ENCODE measurements around the gene CHRNB2.
A peak's percentile ranks its signal among the peaks of the same experiment; 100 is the strongest.

The CHRNB2 gene

GRCh38 chr1:154548028-154548427 lies 19.6 kb upstream of the CHRNB2 start (continued):
- TF ChIP-seq, protein P1, sequence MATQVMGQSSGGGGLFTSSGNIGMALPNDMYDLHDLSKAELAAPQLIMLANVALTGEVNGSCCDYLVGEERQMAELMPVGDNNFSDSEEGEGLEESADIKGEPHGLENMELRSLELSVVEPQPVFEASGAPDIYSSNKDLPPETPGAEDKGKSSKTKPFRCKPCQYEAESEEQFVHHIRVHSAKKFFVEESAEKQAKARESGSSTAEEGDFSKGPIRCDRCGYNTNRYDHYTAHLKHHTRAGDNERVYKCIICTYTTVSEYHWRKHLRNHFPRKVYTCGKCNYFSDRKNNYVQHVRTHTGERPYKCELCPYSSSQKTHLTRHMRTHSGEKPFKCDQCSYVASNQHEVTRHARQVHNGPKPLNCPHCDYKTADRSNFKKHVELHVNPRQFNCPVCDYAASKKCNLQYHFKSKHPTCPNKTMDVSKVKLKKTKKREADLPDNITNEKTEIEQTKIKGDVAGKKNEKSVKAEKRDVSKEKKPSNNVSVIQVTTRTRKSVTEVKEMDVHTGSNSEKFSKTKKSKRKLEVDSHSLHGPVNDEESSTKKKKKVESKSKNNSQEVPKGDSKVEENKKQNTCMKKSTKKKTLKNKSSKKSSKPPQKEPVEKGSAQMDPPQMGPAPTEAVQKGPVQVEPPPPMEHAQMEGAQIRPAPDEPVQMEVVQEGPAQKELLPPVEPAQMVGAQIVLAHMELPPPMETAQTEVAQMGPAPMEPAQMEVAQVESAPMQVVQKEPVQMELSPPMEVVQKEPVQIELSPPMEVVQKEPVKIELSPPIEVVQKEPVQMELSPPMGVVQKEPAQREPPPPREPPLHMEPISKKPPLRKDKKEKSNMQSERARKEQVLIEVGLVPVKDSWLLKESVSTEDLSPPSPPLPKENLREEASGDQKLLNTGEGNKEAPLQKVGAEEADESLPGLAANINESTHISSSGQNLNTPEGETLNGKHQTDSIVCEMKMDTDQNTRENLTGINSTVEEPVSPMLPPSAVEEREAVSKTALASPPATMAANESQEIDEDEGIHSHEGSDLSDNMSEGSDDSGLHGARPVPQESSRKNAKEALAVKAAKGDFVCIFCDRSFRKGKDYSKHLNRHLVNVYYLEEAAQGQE (tag by site-specific recombination; IDR thresholded peaks at IDR 0.05): no peak
- no peak for TF ChIP-seq ZNF660 (tag by site-specific recombination; IDR thresholded peaks at IDR 0.05)

GRCh38 chr1:154549202-154549770 lies 18.3 kb upstream of the CHRNB2 start:
- ChIA-PET POLR2A (no interaction called here), CTCF (interaction anchor here (1.0 to 6.6 kb wide), 3 partner anchors 70 to 447 kb away, joined by 3 to 205 read pairs (median 3); no protein-coding TSS in a partner anchor)
- Histone ChIP-seq H3K4me1 (ENCODE audit: control insufficient read depth, insufficient read depth, low read length) (no peaks in the 10 kb centered on the region), H3K4me3 (ENCODE audit: low read depth, low read length) (no peak overlapping the region), H3K9me3 (ENCODE audit: control insufficient read depth, insufficient read depth, low read depth, low read length) (no peaks in the 10 kb centered on the region), H3K27ac (ENCODE audit: extremely low read depth, low read depth, low read length) (no peak overlapping the region), H3K36me3 (ENCODE audit: control insufficient read depth in 2 of 2, insufficient read depth in 1 of 2, low read length in 2 of 2) (peaks cover 17 to 63% of the 10 kb centered on the region in 2 experiments)
- TF ChIP-seq ZBTB6 (tag by site-specific recombination; IDR thresholded peaks at IDR 0.05) (no peak), ZNF692 (tag by site-specific recombination; IDR thresholded peaks at IDR 0.05) (0 out of 2 replicates have a peak, but pooled peaks have one; percentile 38), ZNF600 (tag by site-specific recombination; IDR thresholded peaks at IDR 0.05) (0 out of 2 replicates have a peak, but pooled peaks have one; percentile 21)

DNA sequence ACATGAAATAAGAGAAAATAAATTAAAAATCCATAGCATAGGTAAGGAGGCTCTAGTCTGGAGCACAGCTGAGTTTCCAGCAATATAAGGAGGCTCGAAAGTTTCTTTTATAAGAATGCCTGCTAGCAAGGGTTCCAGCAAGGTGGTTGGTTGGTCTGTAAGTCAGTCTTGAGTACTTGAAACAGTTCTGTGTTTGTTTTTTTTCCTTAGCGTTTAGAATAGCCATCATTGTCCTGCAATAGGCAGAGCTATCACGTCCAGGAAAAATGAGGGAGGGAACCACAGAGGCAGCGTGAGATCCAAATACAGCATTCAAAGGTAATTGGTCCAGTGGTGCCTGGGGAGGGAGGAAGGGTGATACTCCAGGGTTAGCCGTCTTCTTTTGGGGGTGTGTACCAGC lies 17.5 kb upstream of the CHRNB2 start:
- no peaks in the 10 kb centered on the region for H3K9me3 ChIP-seq (ENCODE audit: control insufficient read depth, insufficient read depth, low read depth, low read length)
- no peak overlapping the region for H3K4me3 ChIP-seq (ENCODE audit: low read depth, low read length)
- ChIA-PET CTCF (interaction anchor here (6.6 kb wide), 1 partner anchor 70 kb away, joined by 205 read pairs; no protein-coding TSS in a partner anchor), POLR2A (interaction anchor here (0.7 kb wide), 1 partner anchor 133 kb away, joined by 4 read pairs; no protein-coding TSS in a partner anchor)
- H3K36me3 ChIP-seq (ENCODE audit: control insufficient read depth in 2 of 2, insufficient read depth in 1 of 2, low read length in 2 of 2): peaks cover 17 to 71% of the 10 kb centered on the region in 2 experiments
- no peak overlapping the region for H3K27ac ChIP-seq (ENCODE audit: extremely low read depth, low read depth, low read length)
- TF ChIP-seq PRDM4 (tag by site-specific recombination; IDR thresholded peaks at IDR 0.05) (peak; percentile 65; the same call in 1 of the 2 replicates), BCL11A (tag by site-specific recombination; IDR thresholded peaks at IDR 0.05; ENCODE audit: low read depth) (no peak)
- H3K4me1 ChIP-seq (ENCODE audit: control insufficient read depth, insufficient read depth, low read length): no peaks in the 10 kb centered on the region

GRCh38 chr1:154550657-154551056 lies 16.9 kb upstream of the CHRNB2 start:
- CTCF ChIA-PET: interaction anchor here (6.6 kb wide), 1 partner anchor 71 kb away, joined by 205 read pairs; no protein-coding TSS in a partner anchor
- peaks cover 17 to 77% of the 10 kb centered on the region in 2 experiments for H3K36me3 ChIP-seq (ENCODE audit: control insufficient read depth in 2 of 2, insufficient read depth in 1 of 2, low read length in 2 of 2)
- no peaks in the 10 kb centered on the region for H3K4me1 ChIP-seq (ENCODE audit: control insufficient read depth, insufficient read depth, low read length)
- POLR2A ChIA-PET: interaction anchor here (0.7 kb wide), 1 partner anchor 134 kb away, joined by 4 read pairs; no protein-coding TSS in a partner anchor
- H3K9me3 ChIP-seq (ENCODE audit: control insufficient read depth, insufficient read depth, low read depth, low read length): no peaks in the 10 kb centered on the region
- no peak overlapping the region for H3K27ac ChIP-seq (ENCODE audit: extremely low read depth, low read depth, low read length)
- H3K4me3 ChIP-seq (ENCODE audit: low read depth, low read length): no peak overlapping the region
- no peak for TF ChIP-seq ZIC2 (tag by site-specific recombination; IDR thresholded peaks at IDR 0.05)
- TF ChIP-seq ZNF843 (tag by site-specific recombination; IDR thresholded peaks at IDR 0.05): no peak
- TF ChIP-seq ZFP3 (tag by site-specific recombination; IDR thresholded peaks at IDR 0.05; ENCODE audit: low read depth): no peak
- TF ChIP-seq ZNF138 (tag by site-specific recombination; IDR thresholded peaks at IDR 0.05; ENCODE audit: borderline replicate concordance): no peak
- no peak for TF ChIP-seq ZNF585B (tag by site-specific recombination; IDR thresholded peaks at IDR 0.05)
- TF ChIP-seq ZNF292 (tag by site-specific recombination; IDR thresholded peaks at IDR 0.05; ENCODE audit: borderline replicate concordance, low read depth): no peak
- no peak for TF ChIP-seq ZNF501 (tag by site-specific recombination; IDR thresholded peaks at IDR 0.05)
- no peak for TF ChIP-seq ZNF449 (tag by site-specific recombination; IDR thresholded peaks at IDR 0.05)
- TF ChIP-seq ZNF335 (tag by site-specific recombination; conservative IDR thresholded peaks at IDR 0.05): no peak
- TF ChIP-seq ZNF677 (tag by site-specific recombination; IDR thresholded peaks at IDR 0.05): no peak
- no peak for TF ChIP-seq ZNF19 (tag by site-specific recombination; IDR thresholded peaks at IDR 0.05; ENCODE audit: low read depth)
- TF ChIP-seq ZBTB8A (tag by site-specific recombination; IDR thresholded peaks at IDR 0.05): no peak

All from HEK293 (cell line).